MCF 10A (cell line): ENCODE data around the gene TTC6. TPM values are rescaled to one million over a fixed set of nuclear protein-coding genes. Genes with fewer than 3 reads are reported as not detected.

ENCODE experiments used
- BruUV-seq: library from RNA; stranded (reverse); fragments of 400-500 nt; replicated peaks from 2 replicates; lab custom pipeline; 2021; lab: Mats Ljungman, UMichigan
- CTCF ChIA-PET: fragments of 300-600 bp; sonication (Branson Sonifier 250); formaldehyde crosslinking; extraction: SDS; loops from one replicate; lab custom pipeline; 2021; ENCODE audit warnings: antibody characterized with exemption, inconsistent platforms; lab: Yijun Ruan, JAX
- POLR2A ChIA-PET: fragments of 300-600, 350-650 bp; sonication (Branson Sonifier 250); formaldehyde crosslinking; extraction: SDS; loops from one replicate; lab custom pipeline; 2020; ENCODE audit warnings: antibody characterized with exemption, inconsistent platforms; lab: Yijun Ruan, JAX
- DNase-seq: peaks from one replicate; pipeline ENCODE4 v3.0.0-alpha.2; 2018; ENCODE audit not compliant: unreplicated experiment
- H3K27ac Mint-ChIP-seq: one replicate; pipeline ENCODE4 v1.8.0; 2022; ENCODE audit warnings: mild to moderate bottlenecking, low read depth, mixed read lengths; ENCODE audit not compliant: unreplicated experiment
- H3K27me3 Mint-ChIP-seq: one replicate; pipeline ENCODE4 v1.8.0; 2022; ENCODE audit warnings: mixed read lengths; ENCODE audit not compliant: insufficient read depth, unreplicated experiment
- H3K36me3 Mint-ChIP-seq: one replicate; pipeline ENCODE4 v1.8.0; 2022; ENCODE audit warnings: mild to moderate bottlenecking, moderate library complexity, mixed read lengths; ENCODE audit not compliant: insufficient read depth, unreplicated experiment
- H3K4me1 Mint-ChIP-seq: one replicate; pipeline ENCODE4 v1.8.0; 2022; ENCODE audit warnings: mixed read lengths; ENCODE audit not compliant: insufficient read depth, unreplicated experiment
- H3K4me3 Mint-ChIP-seq: one replicate; pipeline ENCODE4 v1.8.0; 2022; ENCODE audit warnings: mild to moderate bottlenecking, moderate library complexity, mixed read lengths; ENCODE audit not compliant: unreplicated experiment
- H3K9me3 Mint-ChIP-seq: one replicate; pipeline ENCODE4 v1.8.0; 2022; ENCODE audit warnings: mixed read lengths; ENCODE audit not compliant: unreplicated experiment
- intact Hi-C: fragments of 100-400 bp; cut with micrococcal nuclease; formaldehyde crosslinking; loops from 2 replicates; pipeline ENCODE4 v1.14.1; 2022
- total RNA-seq: library from RNA; stranded (reverse); gene quantifications from 2 replicates; pipeline ENCODE4 v1.2.3, GENCODE V29; 2022
- TF ChIP-seq, protein P1 (sequence below): fragments of 200-600 bp; IDR thresholded peaks from one replicate; pipeline ENCODE4 v1.8.0; 2022; ENCODE audit warnings: antibody characterized with exemption, mild to moderate bottlenecking; ENCODE audit not compliant: unreplicated experiment

Gene TTC6
- total RNA-seq, 1 experiment from 2014 or later, result 0.98 TPM

DNA sequence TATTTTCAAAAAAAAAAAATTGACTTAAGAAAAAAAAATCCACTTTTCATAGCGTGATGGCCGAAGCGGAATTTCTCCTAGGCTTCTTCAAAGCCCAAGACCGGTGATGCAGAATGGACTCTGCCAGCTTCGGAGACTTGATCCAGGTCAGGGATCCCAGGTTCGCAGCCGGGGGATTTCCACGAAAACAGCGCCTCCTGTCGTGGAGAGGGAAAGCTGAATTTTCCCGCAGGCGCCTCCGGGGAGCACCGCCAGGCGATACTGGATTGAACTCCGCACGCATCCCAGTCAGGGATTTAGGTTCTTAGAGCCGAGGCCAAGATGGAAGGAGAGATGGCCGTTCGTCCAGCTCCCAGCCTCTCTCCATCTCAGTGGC lies 2.1 kb downstream of the TTC6 start:
- no peak for DNase-seq
- ChIA-PET CTCF (interaction anchor here (0.6 to 5.7 kb wide), 4 partner anchors 28 to 365 kb away, joined by 3 to 46 read pairs (median 4); no protein-coding TSS in a partner anchor), POLR2A (interaction anchor here (0.6 to 1.5 kb wide), 2 partner anchors 26 to 664 kb away, joined by 4 read pairs; no protein-coding TSS in a partner anchor)
- peaks cover 7% of the 10 kb centered on the region for H3K4me1 Mint-ChIP-seq
- TF ChIP-seq, protein P1, sequence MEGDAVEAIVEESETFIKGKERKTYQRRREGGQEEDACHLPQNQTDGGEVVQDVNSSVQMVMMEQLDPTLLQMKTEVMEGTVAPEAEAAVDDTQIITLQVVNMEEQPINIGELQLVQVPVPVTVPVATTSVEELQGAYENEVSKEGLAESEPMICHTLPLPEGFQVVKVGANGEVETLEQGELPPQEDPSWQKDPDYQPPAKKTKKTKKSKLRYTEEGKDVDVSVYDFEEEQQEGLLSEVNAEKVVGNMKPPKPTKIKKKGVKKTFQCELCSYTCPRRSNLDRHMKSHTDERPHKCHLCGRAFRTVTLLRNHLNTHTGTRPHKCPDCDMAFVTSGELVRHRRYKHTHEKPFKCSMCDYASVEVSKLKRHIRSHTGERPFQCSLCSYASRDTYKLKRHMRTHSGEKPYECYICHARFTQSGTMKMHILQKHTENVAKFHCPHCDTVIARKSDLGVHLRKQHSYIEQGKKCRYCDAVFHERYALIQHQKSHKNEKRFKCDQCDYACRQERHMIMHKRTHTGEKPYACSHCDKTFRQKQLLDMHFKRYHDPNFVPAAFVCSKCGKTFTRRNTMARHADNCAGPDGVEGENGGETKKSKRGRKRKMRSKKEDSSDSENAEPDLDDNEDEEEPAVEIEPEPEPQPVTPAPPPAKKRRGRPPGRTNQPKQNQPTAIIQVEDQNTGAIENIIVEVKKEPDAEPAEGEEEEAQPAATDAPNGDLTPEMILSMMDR, result no peak
- no peaks in the 10 kb centered on the region for H3K27me3 Mint-ChIP-seq
- no TSS peak for BruUV-seq
- H3K27ac Mint-ChIP-seq, result no peak overlapping the region
- intact Hi-C loops, result loop anchor here (10.0 kb wide), 1 partner anchor 107 kb away; no protein-coding TSS in a partner anchor
- no peaks in the 10 kb centered on the region for H3K9me3 Mint-ChIP-seq
- H3K36me3 Mint-ChIP-seq, result peaks cover 6% of the 10 kb centered on the region
- no peak overlapping the region for H3K4me3 Mint-ChIP-seq

DNA sequence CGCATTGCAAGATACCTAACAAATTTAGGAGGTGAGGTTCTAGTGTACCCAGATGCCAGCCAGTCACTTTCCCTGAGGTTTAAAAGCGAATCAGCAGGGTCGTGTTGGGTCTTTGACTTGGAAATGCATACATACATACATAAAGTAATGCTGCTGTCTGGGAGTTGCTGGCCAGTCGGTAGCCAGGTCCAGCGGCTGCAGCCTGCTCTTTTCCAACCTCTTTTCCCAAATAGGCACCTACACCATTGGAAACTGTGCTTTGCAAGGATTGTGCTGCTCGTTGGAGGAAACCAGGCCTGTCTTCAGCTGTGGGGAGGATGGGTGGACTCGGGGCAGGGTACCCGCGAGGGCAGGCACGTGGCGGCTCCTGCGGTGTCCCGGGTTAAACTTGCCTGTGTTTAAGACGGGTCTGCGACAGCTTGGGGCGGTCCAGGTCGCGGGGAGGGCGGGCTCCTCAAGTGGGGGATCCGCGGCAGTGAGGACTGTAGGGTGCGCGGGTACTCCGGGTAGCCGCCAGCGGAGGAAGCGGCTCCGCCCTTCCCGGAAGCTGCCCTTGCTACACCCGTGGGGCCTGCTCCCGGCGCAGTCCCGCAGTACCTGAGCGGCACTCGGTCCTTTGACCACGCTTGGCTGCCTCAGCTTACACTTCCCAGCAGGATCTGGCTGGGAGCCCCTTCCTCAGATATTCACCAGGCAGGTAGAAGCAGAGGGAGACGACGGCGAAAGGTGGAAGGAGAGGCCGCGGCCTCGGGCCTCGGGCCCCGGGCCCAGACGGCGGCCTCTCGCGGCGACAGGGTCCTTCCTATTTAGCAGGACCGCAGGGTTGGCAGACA lies 2.7 kb downstream of the TTC6 start:
- H3K36me3 Mint-ChIP-seq, result peaks cover 6% of the 10 kb centered on the region
- BruUV-seq, result no TSS peak
- no peak overlapping the region for H3K4me3 Mint-ChIP-seq
- H3K9me3 Mint-ChIP-seq, result no peaks in the 10 kb centered on the region
- TF ChIP-seq, protein P1, result no peak
- intact Hi-C loops, result loop anchor here (10.0 kb wide), 1 partner anchor 107 kb away; no protein-coding TSS in a partner anchor
- H3K4me1 Mint-ChIP-seq, result peaks cover 7% of the 10 kb centered on the region
- ChIA-PET POLR2A (interaction anchor here (0.6 to 1.5 kb wide), 2 partner anchors 26 to 664 kb away, joined by 4 read pairs; no protein-coding TSS in a partner anchor), CTCF (interaction anchor here (0.6 to 5.7 kb wide), 3 partner anchors 28 to 366 kb away, joined by 3 to 46 read pairs (median 4); no protein-coding TSS in a partner anchor)
- DNase-seq, result no peak
- no peak overlapping the region for H3K27ac Mint-ChIP-seq
- no peaks in the 10 kb centered on the region for H3K27me3 Mint-ChIP-seq

DNA sequence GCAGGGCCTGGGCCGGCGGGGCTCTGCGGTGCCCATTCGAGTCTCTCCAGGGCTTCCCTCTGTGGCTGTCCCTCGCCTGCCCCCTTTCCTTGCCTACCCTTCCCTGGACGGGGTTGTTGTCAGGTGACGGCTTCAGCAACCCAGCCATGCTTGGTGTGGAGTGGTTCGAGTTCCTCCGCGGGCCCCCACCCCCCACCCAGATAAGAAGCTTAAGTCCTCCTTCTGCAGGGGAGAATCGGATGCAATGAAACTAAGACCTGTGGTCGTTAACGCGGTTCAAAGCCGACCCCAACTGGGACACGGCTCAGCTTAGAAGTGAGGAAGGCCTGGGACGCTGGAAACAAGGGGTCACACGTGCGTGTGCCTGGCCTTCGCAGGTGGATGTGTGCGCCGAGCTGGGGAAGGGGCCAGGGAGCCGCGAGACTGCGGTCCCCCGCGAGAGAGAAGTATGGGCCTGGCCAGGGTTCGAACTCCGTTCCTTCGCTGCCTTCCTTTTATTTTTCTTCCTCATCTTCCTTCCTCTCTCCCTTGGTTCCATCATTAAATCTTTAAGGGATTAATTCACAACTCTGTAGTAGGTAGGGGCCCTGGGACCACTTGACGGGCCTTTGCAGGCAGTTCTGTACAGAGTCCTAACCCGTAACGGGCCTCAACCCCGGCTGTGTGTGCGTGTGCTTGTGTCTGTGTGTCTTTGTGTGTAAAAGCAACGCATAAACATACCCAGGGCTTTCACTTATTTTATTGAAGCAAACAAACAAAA lies 3.5 kb downstream of the TTC6 start:
- no TSS peak for BruUV-seq
- intact Hi-C loops, result loop anchor here (10.0 kb wide), 1 partner anchor 106 kb away; no protein-coding TSS in a partner anchor
- Mint-ChIP-seq H3K4me1 (peaks cover 4% of the 10 kb centered on the region), H3K4me3 (no peak overlapping the region), H3K27me3 (no peaks in the 10 kb centered on the region), H3K27ac (no peak overlapping the region), H3K9me3 (no peaks in the 10 kb centered on the region), H3K36me3 (peaks cover 6% of the 10 kb centered on the region)
- DNase-seq, result no peak
- ChIA-PET POLR2A (no interaction called here), CTCF (interaction anchor here (0.5 to 5.7 kb wide), 3 partner anchors 67 to 383 kb away, joined by 3 to 46 read pairs (median 5); no protein-coding TSS in a partner anchor)
- TF ChIP-seq, protein P1, result no peak
